GM21367 (cell line): Measurements from ENCODE around the gene RAB11FIP3.
A peak's percentile ranks its signal among the peaks of the same experiment; 100 is the strongest.
"Not testable (repeated sequence)": the region's sequence is repeated elsewhere in the genome, so short reads cannot be mapped to it uniquely, and the experiment has no call there.

Experiments used
- ATAC-seq: cut with Tn5 transposase; IDR thresholded peaks from one replicate; pipeline ENCODE4 v1.9.1; 2021; ENCODE audit not compliant: unreplicated experiment

Gene RAB11FIP3

GRCh38 chr16:415170-415498 lies 10.3 kb upstream of the RAB11FIP3 start:
- not testable (repeated sequence) for ATAC-seq

- ATAC-seq, result not testable (repeated sequence)
These were observed 3.3 kb upstream of the RAB11FIP3 start for GRCh38 chr16:422179-422578.

GRCh38 chr16:424033-424622 lies 1.3 kb upstream of the RAB11FIP3 start:
- no peak for ATAC-seq

- no peak for ATAC-seq
These were observed 797 bp upstream of the RAB11FIP3 start for GRCh38 chr16:424623-425081.

GRCh38 chr16:425740-426114 lies 278 bp downstream of the RAB11FIP3 start:
- ATAC-seq, result peak; percentile 23

- ATAC-seq, result peak; percentile 7
These were observed 861 bp downstream of the RAB11FIP3 start for GRCh38 chr16:426115-426905.

GRCh38 chr16:426906-427249 lies 1.4 kb downstream of the RAB11FIP3 start:
- no peak for ATAC-seq

GRCh38 chr16:427250-427649 lies 1.8 kb downstream of the RAB11FIP3 start:
- ATAC-seq, result no peak

GRCh38 chr16:430904-431303 lies 5.5 kb downstream of the RAB11FIP3 start:
- ATAC-seq, result no peak

GRCh38 chr16:440627-441026 lies 15.2 kb downstream of the RAB11FIP3 start:
- ATAC-seq, result no peak

GRCh38 chr16:441447-441846 lies 16.0 kb downstream of the RAB11FIP3 start:
- ATAC-seq, result no peak

- no peak for ATAC-seq
These were observed 17.5 kb downstream of the RAB11FIP3 start for GRCh38 chr16:442976-443375.

GRCh38 chr16:444027-444426 lies 18.6 kb downstream of the RAB11FIP3 start:
- no peak for ATAC-seq

GRCh38 chr16:445566-445965 lies 20.1 kb downstream of the RAB11FIP3 start:
- ATAC-seq, result no peak

- no peak for ATAC-seq
These were observed 24.9 kb downstream of the RAB11FIP3 start for GRCh38 chr16:450385-450784.

GRCh38 chr16:450785-451512 lies 25.5 kb downstream of the RAB11FIP3 start:
- no peak for ATAC-seq

GRCh38 chr16:454397-454940 lies 29.0 kb downstream of the RAB11FIP3 start:
- ATAC-seq, result no peak

- no peak for ATAC-seq
These were observed 30.0 kb downstream of the RAB11FIP3 start for GRCh38 chr16:455453-455852.

GRCh38 chr16:456891-457483 lies 31.5 kb downstream of the RAB11FIP3 start:
- ATAC-seq, result no peak

GRCh38 chr16:457732-458400 lies 32.4 kb downstream of the RAB11FIP3 start:
- no peak for ATAC-seq

- no peak for ATAC-seq
These were observed 34.3 kb downstream of the RAB11FIP3 start for GRCh38 chr16:459761-460160.
